Motor neuron (in vitro differentiated cells): ENCODE results near the gene HIPK2. TPM values are rescaled to one million over a fixed set of nuclear protein-coding genes. Genes with fewer than 3 reads are reported as not detected.

Experiments
- ATAC-seq, 8 experiments: fragments of 200-7000 bp; cut with Tn5 transposase; replicated peaks in 6 of 8; 2 replicates each; pipeline ENCODE4 v1.8.0; 2021; ENCODE audit warnings: mild to moderate bottlenecking in 8 of 8, moderate library complexity in 8 of 8
- H3K27ac ChIP-seq, 2 donors: fragments of 250-450 bp; sonication (Bioruptor Pico); 2 replicates each; pipeline ENCODE4 v1.9.0; 2021; ENCODE audit warnings: antibody characterized with exemption in 2 of 2, mild to moderate bottlenecking in 2 of 2, moderate library complexity in 1 of 2
- H3K4me1 ChIP-seq, 2 donors: fragments of 250-450 bp; sonication (Bioruptor Pico); replicated peaks in 1 of 2; 2 replicates each; pipeline ENCODE4 v1.6.1; 2021; ENCODE audit warnings: antibody characterized with exemption in 2 of 2, mild to moderate bottlenecking in 2 of 2, moderate library complexity in 1 of 2
- H3K4me3 ChIP-seq, 5 donors: fragments of 250-450 bp; sonication (Bioruptor Pico); 2 replicates each; pipeline ENCODE4 v1.9.0; 2021; ENCODE audit warnings: antibody characterized with exemption in 5 of 5, mild to moderate bottlenecking in 5 of 5, moderate library complexity in 4 of 5
- WGBS, 10 experiments: fragments of 450-650 bp; shearing (Covaris generic); methylation state at CpG; one replicate each; pipeline ENCODE4 v1.0.0; 2022; 5-methylcytosine and 5-hydroxymethylcytosine counted together
- in situ Hi-C, 9 experiments: fragments of 400-800 bp; cut with MboI; loops; one replicate each; pipeline ENCODE4 v1.15.0; 2021; ENCODE audit warnings: low sequenced_read_pairs in 9 of 9, low pct_unique_long_range_greater_than_20kb in 2 of 9; ENCODE audit not compliant: unreplicated experiment in 9 of 9
- total RNA-seq, 8 experiments: library from RNA; unstranded; fragments of 300-600 nt; gene quantifications; 2 replicates each; pipeline versions ENCODE4 v1.2.3 to v1.2.4, GENCODE V29; 2022

Gene HIPK2
- total RNA-seq, 8 experiments from 2014 or later: 2.0 to 34.9 (median 15.8) TPM

GRCh38 chr7:139699640-139700504 is 77.9 kb downstream of the HIPK2 start:
- WGBS, 10 experiments: 69 to 94% (median 80%) methylated on average over 1 to 10 of the region's 18 CpGs; no CpG with 5 or more reads in 3 of the 10 experiments
- in situ Hi-C loops: no loop called here
- Histone ChIP-seq H3K4me3 (no peak overlapping the region), H3K27ac (no peak overlapping the region), H3K4me1 (peaks cover 0 to 10% of the 10 kb centered on the region in 2 donors)
- peak in 4 of 8 experiments; percentile 12 to 69 (median 50) for ATAC-seq

GRCh38 chr7:139698844-139699243 is 79.0 kb downstream of the HIPK2 start:
- in situ Hi-C loops: no loop called here
- 80 to 100% (median 93%) methylated on average over 1 to 12 of the region's 13 CpGs; no CpG with 5 or more reads in 6 of the 10 experiments for WGBS, 10 experiments
- ATAC-seq: no peak
- peaks cover 0 to 20% of the 10 kb centered on the region in 2 donors for H3K4me1 ChIP-seq
- H3K27ac ChIP-seq: no peak overlapping the region
- no peak overlapping the region for H3K4me3 ChIP-seq

DNA sequence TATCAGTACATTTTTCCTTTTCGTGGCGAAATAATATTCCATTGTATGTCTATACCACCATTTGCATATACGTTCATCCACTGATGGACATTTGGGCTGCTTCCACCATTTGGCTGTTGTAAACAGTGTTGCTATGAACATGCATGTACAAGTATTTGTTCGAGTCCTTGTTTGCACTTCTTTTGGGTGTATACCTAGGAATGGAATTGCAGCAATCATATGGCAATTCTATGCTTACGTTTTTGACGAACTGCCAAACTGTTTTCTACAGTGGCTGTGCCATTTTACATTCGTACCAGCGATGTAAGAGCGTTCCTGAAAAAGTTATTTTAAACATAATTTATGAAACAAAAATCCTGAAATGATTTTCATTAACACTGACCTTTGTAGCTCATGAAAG is 79.5 kb downstream of the HIPK2 start:
- Histone ChIP-seq H3K4me1 (peaks cover 0 to 20% of the 10 kb centered on the region in 2 donors), H3K27ac (no peak overlapping the region), H3K4me3 (no peak overlapping the region)
- 73 to 100% (median 84%) methylated on average over 1 to 9 of the region's 9 CpGs; no CpG with 5 or more reads in 1 of the 10 experiments for WGBS, 10 experiments
- no peak for ATAC-seq
- in situ Hi-C loops: no loop called here

GRCh38 chr7:139697056-139697455 is 80.7 kb downstream of the HIPK2 start:
- 75 to 100% (median 93%) methylated on average over 3 to 10 of the region's 10 CpGs; no CpG with 5 or more reads in 3 of the 10 experiments for WGBS, 10 experiments
- no peak overlapping the region for H3K4me3 ChIP-seq
- ATAC-seq: no peak
- in situ Hi-C loops: no loop called here
- H3K4me1 ChIP-seq: peaks cover 0 to 20% of the 10 kb centered on the region in 2 donors
- H3K27ac ChIP-seq: no peak overlapping the region

DNA sequence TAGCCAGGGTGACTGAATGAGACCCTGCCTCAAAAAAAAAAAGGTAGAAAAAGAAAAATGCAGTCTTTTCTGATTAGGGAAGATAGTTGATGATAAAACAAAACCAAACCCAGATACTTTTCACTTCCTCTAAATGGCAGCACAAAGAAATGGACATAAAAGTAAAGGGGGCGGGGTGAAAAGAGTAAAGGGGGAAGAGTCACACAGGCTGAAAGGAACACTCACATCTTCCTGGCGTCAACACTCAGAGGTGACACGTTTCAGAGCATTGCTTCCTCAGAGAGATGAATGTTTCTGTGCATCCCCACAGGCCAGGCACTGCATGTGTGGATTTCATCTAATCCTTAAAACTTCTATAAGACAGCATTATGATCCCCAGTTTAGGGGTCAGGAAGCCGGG is 81.2 kb downstream of the HIPK2 start:
- Histone ChIP-seq H3K27ac (no peak overlapping the region), H3K4me1 (peaks cover 0 to 21% of the 10 kb centered on the region in 2 donors), H3K4me3 (no peak overlapping the region)
- WGBS, 10 experiments: 25 to 90% (median 57%) methylated on average over 2 to 3 of the region's 4 CpGs; no CpG with 5 or more reads in 4 of the 10 experiments
- in situ Hi-C loops: no loop called here
- no peak for ATAC-seq

- in situ Hi-C loops: no loop called here
- WGBS, 10 experiments: 17 to 100% (median 86%) methylated on average over 1 of the region's 1 CpG; no CpG with 5 or more reads in 1 of the 10 experiments
- peaks cover 0 to 25% of the 10 kb centered on the region in 2 donors for H3K4me1 ChIP-seq
- no peak overlapping the region for H3K4me3 ChIP-seq
- no peak overlapping the region for H3K27ac ChIP-seq
- ATAC-seq: no peak
Measured at GRCh38 chr7:139695588-139695987, 82.2 kb downstream of the HIPK2 start.

GRCh38 chr7:139695051-139695450 is 82.7 kb downstream of the HIPK2 start:
- Histone ChIP-seq H3K27ac (no peak overlapping the region), H3K4me1 (peaks cover 0 to 25% of the 10 kb centered on the region in 2 donors), H3K4me3 (no peak overlapping the region)
- ATAC-seq: peak in 5 of 8 experiments; percentile 63 to 96 (median 82)
- in situ Hi-C loops: no loop called here
- 55 to 86% (median 80%) methylated on average over 2 to 11 of the region's 14 CpGs; no CpG with 5 or more reads in 3 of the 10 experiments for WGBS, 10 experiments

DNA sequence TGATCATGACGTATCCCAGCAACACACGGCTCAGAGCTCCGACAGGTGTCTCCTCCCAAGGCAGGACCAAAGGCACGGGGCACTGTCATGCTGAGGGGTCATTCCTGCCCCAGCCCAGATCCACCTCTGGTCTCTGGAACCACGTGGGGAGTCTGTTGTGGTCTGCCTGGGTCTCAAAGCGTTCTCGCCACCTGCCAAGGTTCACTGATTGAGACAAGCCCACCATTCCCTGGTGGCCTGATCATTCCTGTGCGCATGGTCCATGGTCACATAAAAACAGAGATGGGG is 83.5 kb downstream of the HIPK2 start:
- no peak for ATAC-seq
- Histone ChIP-seq H3K4me1 (peaks cover 0 to 25% of the 10 kb centered on the region in 2 donors), H3K27ac (no peak overlapping the region), H3K4me3 (no peak overlapping the region)
- in situ Hi-C loops: no loop called here
- 85 to 100% (median 96%) methylated on average over 1 to 4 of the region's 8 CpGs; no CpG with 5 or more reads in 7 of the 10 experiments for WGBS, 10 experiments

- in situ Hi-C loops: no loop called here
- H3K4me1 ChIP-seq: peaks cover 0 to 25% of the 10 kb centered on the region in 2 donors
- ATAC-seq: peak in 4 of 8 experiments; percentile 32 to 61 (median 46)
- WGBS, 10 experiments: 50 to 100% (median 88%) methylated on average over 2 to 8 of the region's 8 CpGs
- no peak overlapping the region for H3K27ac ChIP-seq
- H3K4me3 ChIP-seq: no peak overlapping the region
Measured at GRCh38 chr7:139693651-139694388, 84.0 kb downstream of the HIPK2 start.

GRCh38 chr7:139692723-139693122 is 85.1 kb downstream of the HIPK2 start:
- 0 to 100% (median 71%) methylated on average over 1 to 6 of the region's 6 CpGs; no CpG with 5 or more reads in 2 of the 10 experiments for WGBS, 10 experiments

DNA sequence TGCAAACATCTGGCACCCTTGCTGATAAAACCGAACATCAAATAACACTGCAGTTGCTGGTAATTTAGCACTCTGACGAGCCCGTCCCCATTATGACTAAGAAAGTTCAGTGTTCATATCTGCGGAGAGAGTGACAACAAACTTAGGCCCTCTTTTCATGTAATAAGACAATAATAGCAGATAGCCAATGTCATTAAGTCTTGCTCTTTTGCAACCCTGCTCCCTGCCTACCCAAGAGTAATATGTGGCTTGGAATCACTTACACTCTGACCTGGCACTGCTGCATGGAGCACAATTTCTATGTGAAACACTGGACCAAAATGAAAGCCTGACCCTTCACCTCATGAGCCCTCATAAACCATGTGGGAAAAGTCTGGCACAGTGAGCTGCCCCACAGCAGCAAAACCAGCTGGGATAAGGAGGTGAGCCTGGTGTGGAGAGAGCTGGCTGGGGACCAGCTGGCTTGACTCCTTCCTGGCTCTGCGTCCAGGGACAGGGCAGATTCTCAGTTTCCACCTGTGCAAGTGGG is 86.5 kb downstream of the HIPK2 start:
- no peak overlapping the region for H3K27ac ChIP-seq

More at GRCh38 chr7:139692723-139693122, 85.1 kb downstream of the HIPK2 start:
- in situ Hi-C loops: no loop called here
- Histone ChIP-seq H3K4me3 (no peak overlapping the region), H3K4me1 (peaks cover 0 to 25% of the 10 kb centered on the region in 2 donors), H3K27ac (no peak overlapping the region)
- no peak for ATAC-seq

DNA sequence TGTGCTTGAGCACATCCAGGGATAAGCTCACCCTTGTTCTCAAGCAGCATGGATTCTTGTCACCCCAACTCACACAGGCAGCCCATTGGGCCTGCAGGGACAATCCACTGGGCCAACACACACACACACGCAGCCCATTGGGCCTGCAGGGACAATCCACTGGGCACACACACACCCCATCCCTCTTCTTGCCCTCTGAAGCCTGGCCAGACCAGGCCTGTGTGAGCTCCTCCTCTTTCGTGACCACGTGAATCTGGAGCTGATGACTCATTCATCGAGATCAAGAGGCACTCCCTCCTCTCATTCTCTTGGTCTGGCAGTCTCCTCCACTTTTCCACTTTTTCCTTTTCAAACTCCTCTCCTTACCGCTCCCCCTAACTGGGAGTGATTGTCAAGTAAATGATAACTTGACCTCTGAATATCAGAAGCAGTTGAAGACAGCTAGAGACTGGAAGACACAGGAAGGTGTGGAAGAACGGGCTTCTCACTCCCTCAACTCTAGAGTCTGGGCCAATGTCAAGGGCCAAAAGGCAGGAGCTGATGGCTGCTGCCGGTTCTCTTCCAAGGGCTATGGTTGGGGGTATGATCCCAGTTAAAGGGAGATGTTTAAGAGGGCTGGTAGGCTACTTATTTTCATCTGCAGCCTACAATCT is 89.7 kb downstream of the HIPK2 start:
- H3K27ac ChIP-seq: no peak overlapping the region
- H3K4me1 ChIP-seq: peaks cover 0 to 4% of the 10 kb centered on the region in 2 donors
- in situ Hi-C loops: no loop called here
- no peak overlapping the region for H3K4me3 ChIP-seq
- 80 to 100% (median 89%) methylated on average over 1 to 5 of the region's 7 CpGs; no CpG with 5 or more reads in 4 of the 10 experiments for WGBS, 10 experiments
- ATAC-seq: peak in 2 of 8 experiments; percentile 36 to 67

More for the DNA sequence above, 86.5 kb downstream of the HIPK2 start:
- H3K4me1 ChIP-seq: peaks cover 0 to 25% of the 10 kb centered on the region in 2 donors
- ATAC-seq: no peak
- in situ Hi-C loops: no loop called here
- 57 to 100% (median 94%) methylated on average over 1 to 5 of the region's 5 CpGs; no CpG with 5 or more reads in 1 of the 10 experiments for WGBS, 10 experiments
- no peak overlapping the region for H3K4me3 ChIP-seq
